Keratinocyte (primary cell): ENCODE data around the gene TMEM132C. TPM values are rescaled to one million over a fixed set of nuclear protein-coding genes. Genes with fewer than 3 reads are reported as not detected.

Experiments
- DNase-seq: peaks from one replicate; pipeline ENCODE4 v3.0.0-alpha.2; 2011; ENCODE audit warnings: low read depth, missing footprints, low spot score
- FAIRE-seq: peaks from 2 replicates; lab custom pipeline; 2011; peaks lifted over from hg19 to GRCh38; lab: Jason Lieb, UNC
- H2AFZ ChIP-seq: 2 replicates; pipeline ENCODE4 v1.6.0; 2012; ENCODE audit warnings: low read length, control low read depth, inconsistent platforms; ENCODE audit not compliant: control insufficient read depth
- H3K27ac ChIP-seq: 2 replicates; pipeline ENCODE4 v1.5.1; 2011; ENCODE audit warnings: low read length; ENCODE audit not compliant: control insufficient read depth, insufficient read depth
- H3K27me3 ChIP-seq: 3 replicates; pipeline ENCODE4 v1.6.0; 2011; ENCODE audit warnings: low read length; ENCODE audit not compliant: control insufficient read depth, insufficient read depth; ENCODE audit errors: extremely low read depth
- H3K36me3 ChIP-seq, 2 experiments: 2 replicates in 1 of 2; 3 replicates in 1 of 2; pipeline ENCODE4 v1.5.1; 2011; ENCODE audit warnings: low read length in 2 of 2, mild to moderate bottlenecking in 1 of 2; ENCODE audit not compliant: control insufficient read depth in 2 of 2, insufficient read depth in 2 of 2; ENCODE audit errors: extremely low read depth in 1 of 2
- H3K4me1 ChIP-seq: 3 replicates; pipeline ENCODE4 v1.5.1; 2011; ENCODE audit warnings: low read length; ENCODE audit not compliant: control insufficient read depth, insufficient read depth; ENCODE audit errors: extremely low read depth
- H3K4me2 ChIP-seq: 3 replicates; pipeline ENCODE4 v1.6.0; 2011; ENCODE audit warnings: low read depth, low read length; ENCODE audit not compliant: control insufficient read depth, insufficient read depth; ENCODE audit errors: extremely low read depth
- H3K4me3 ChIP-seq, 3 experiments: fragments of 200-600 bp in 1 of 3; sonication (generic) in 1 of 3; 2 replicates in 2 of 3; 3 replicates in 1 of 3; pipeline ENCODE4 v1.5.1; 2011 to 2016; ENCODE audit warnings: low read length in 3 of 3, mild to moderate bottlenecking in 3 of 3, control low read depth in 2 of 3, inconsistent platforms in 1 of 3, low read depth in 1 of 3, mixed read lengths in 1 of 3, mixed run types in 1 of 3, moderate library complexity in 1 of 3; ENCODE audit not compliant: control insufficient read depth in 2 of 3, insufficient read depth in 2 of 3; ENCODE audit errors: extremely low read depth in 1 of 3
- H3K79me2 ChIP-seq: 2 replicates; pipeline ENCODE4 v1.6.0; 2012; ENCODE audit warnings: low read length; ENCODE audit not compliant: control insufficient read depth, insufficient read depth
- H3K9ac ChIP-seq: 3 replicates; pipeline ENCODE4 v1.6.0; 2011; ENCODE audit warnings: low read length; ENCODE audit not compliant: control insufficient read depth, insufficient read depth; ENCODE audit errors: extremely low read depth
- H3K9me1 ChIP-seq: 3 replicates; pipeline ENCODE4 v1.6.0; 2011; ENCODE audit warnings: low read length; ENCODE audit not compliant: control insufficient read depth, insufficient read depth; ENCODE audit errors: extremely low read depth
- H3K9me3 ChIP-seq: 2 replicates; pipeline ENCODE4 v1.5.1; 2012; ENCODE audit warnings: low read depth, low read length; ENCODE audit not compliant: control insufficient read depth
- H4K20me1 ChIP-seq: 3 replicates; pipeline ENCODE4 v1.6.0; 2011; ENCODE audit warnings: low read length; ENCODE audit not compliant: control insufficient read depth, insufficient read depth; ENCODE audit errors: extremely low read depth
- EZH2 ChIP-seq: IDR thresholded peaks from one replicate; pipeline ENCODE4 v1.6.1; 2012; ENCODE audit warnings: inconsistent platforms, mild to moderate bottlenecking, low read length, moderate library complexity
- dilution Hi-C: fragments of 300-500 bp; cut with MboI; formaldehyde crosslinking; loops from one replicate; pipeline ENCODE4 v1.7.0; 2020; ENCODE audit warnings: low sequenced_read_pairs; ENCODE audit not compliant: extremely low pct_ligation_motif_present
- polyA plus RNA-seq, 5 experiments: library from polyadenylated mRNA; depleted of rRNA in 3 of 5; stranded (reverse) in 3 of 5; stranded (forward) in 1 of 5; unstranded in 1 of 5; fragments of >200 nt; gene quantifications; 1 replicate in 1 of 5; 2 replicates in 3 of 5; 3 replicates in 1 of 5; pipeline versions ENCODE4 v1.2.1 to v1.2.3, GENCODE V29; 2011 to 2012; ENCODE audit warnings: missing spikeins in 2 of 5, low read depth in 1 of 5, low replicate concordance in 1 of 5
- TF ChIP-seq, protein P1 (sequence below), 3 experiments: IDR thresholded peaks in 1 of 3; conservative IDR thresholded peaks in 1 of 3; optimal IDR thresholded peaks in 1 of 3; 2 replicates in 2 of 3; 3 replicates in 1 of 3; pipeline versions ENCODE3 to v1.5.1; 2011; ENCODE audit warnings: low read length in 3 of 3, mild to moderate bottlenecking in 3 of 3, moderate library complexity in 2 of 3, control low read depth in 1 of 3, inconsistent platforms in 1 of 3; ENCODE audit not compliant: insufficient read depth in 2 of 3; ENCODE audit errors: extremely low read depth in 1 of 3

The TMEM132C gene
- polyA plus RNA-seq, 1 donor (not counting 4 experiments of a cell fraction or from before 2014, with no cell fraction given), result not detected

DNA sequence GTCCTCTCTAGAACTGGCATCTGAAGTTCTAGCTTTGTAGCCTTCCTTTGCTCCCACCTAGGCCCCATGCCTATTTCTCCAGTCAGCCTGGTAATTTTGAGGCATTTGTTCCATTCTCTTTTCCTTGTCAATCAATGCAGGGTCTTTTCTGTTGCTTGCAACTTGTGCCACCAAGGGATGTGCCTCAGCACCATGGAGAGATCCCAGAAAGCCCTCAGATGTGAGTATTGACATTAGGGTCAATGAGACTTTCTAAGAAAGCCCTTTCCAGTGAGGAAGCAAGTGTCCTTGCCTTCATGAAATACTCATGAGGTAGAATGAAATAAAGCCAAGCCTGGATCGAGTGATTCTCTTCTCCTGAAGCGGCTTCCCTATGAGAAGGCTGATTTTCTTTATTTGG lies 342.9 kb downstream of the TMEM132C start:
- Histone ChIP-seq H3K4me2 (no peak overlapping the region), H3K9ac (no peak overlapping the region), H3K27ac (no peak overlapping the region), H3K9me3 (peaks cover 4% of the 10 kb centered on the region), H3K4me1 (no peaks in the 10 kb centered on the region), H2AFZ (no peak overlapping the region), H3K4me3 (no peak overlapping the region), H3K36me3 (no peaks in the 10 kb centered on the region), H3K9me1 (no peaks in the 10 kb centered on the region), H3K27me3 (no peaks in the 10 kb centered on the region), H4K20me1 (no peaks in the 10 kb centered on the region), H3K79me2 (no peaks in the 10 kb centered on the region)
- FAIRE-seq (no peak), DNase-seq (no peak)
- dilution Hi-C loops, result no loop called here
- TF ChIP-seq EZH2, result no peak
- TF ChIP-seq, protein P1, sequence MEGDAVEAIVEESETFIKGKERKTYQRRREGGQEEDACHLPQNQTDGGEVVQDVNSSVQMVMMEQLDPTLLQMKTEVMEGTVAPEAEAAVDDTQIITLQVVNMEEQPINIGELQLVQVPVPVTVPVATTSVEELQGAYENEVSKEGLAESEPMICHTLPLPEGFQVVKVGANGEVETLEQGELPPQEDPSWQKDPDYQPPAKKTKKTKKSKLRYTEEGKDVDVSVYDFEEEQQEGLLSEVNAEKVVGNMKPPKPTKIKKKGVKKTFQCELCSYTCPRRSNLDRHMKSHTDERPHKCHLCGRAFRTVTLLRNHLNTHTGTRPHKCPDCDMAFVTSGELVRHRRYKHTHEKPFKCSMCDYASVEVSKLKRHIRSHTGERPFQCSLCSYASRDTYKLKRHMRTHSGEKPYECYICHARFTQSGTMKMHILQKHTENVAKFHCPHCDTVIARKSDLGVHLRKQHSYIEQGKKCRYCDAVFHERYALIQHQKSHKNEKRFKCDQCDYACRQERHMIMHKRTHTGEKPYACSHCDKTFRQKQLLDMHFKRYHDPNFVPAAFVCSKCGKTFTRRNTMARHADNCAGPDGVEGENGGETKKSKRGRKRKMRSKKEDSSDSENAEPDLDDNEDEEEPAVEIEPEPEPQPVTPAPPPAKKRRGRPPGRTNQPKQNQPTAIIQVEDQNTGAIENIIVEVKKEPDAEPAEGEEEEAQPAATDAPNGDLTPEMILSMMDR (optimal IDR thresholded peaks at IDR 0.05 in 1 of 3, IDR thresholded peaks at IDR 0.05 in 1 of 3, conservative IDR thresholded peaks at IDR 0.05 in 1 of 3; ENCODE audit: extremely low read depth in 1 of 3, insufficient read depth in 2 of 3, low read length in 3 of 3), result no peak

DNA sequence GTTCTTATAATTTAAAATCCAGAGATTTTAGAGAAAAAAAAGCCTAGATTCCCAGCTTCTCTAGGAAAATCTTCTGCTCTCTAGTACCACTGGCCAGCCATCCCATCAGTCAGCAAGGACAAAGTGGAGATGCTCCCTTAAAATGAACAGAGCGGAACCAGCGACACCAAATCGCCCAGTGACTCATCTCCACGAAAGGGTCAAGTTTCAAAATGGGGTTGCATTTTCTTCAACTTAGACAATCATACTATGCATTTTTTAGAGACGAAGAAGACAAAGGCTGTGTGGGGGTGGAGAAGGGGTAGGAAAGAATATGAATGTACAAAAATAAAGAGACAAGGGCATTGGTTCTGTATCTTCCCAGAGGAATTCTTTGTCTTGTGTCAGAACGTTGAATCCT lies 344.8 kb downstream of the TMEM132C start:
- dilution Hi-C loops, result no loop called here
- TF ChIP-seq, protein P1 (optimal IDR thresholded peaks at IDR 0.05 in 1 of 3, IDR thresholded peaks at IDR 0.05 in 1 of 3, conservative IDR thresholded peaks at IDR 0.05 in 1 of 3; ENCODE audit: extremely low read depth in 1 of 3, insufficient read depth in 2 of 3, low read length in 3 of 3), result no peak
- no peak for TF ChIP-seq EZH2
- Histone ChIP-seq H3K9me1 (no peaks in the 10 kb centered on the region), H3K9me3 (peaks cover 6% of the 10 kb centered on the region), H3K36me3 (no peaks in the 10 kb centered on the region), H3K27ac (no peak overlapping the region), H3K27me3 (no peaks in the 10 kb centered on the region), H2AFZ (no peak overlapping the region), H3K4me1 (no peaks in the 10 kb centered on the region), H3K4me3 (no peak overlapping the region), H3K9ac (no peak overlapping the region), H3K4me2 (no peak overlapping the region), H3K79me2 (no peaks in the 10 kb centered on the region), H4K20me1 (no peaks in the 10 kb centered on the region)
- DNase-seq (no peak), FAIRE-seq (no peak)
